SU-DHL-6 (cell line): ENCODE data around the gene PPT2.

Source experiments
- CTCF ChIP-seq: fragments of 200-600 bp; sonication (generic); IDR thresholded peaks from one replicate; pipeline ENCODE4 v1.5.1; 2017; ENCODE audit warnings: antibody characterized with exemption, mild to moderate bottlenecking, low read length, moderate library complexity; ENCODE audit not compliant: insufficient read depth, poor library complexity, severe bottlenecking
- EZH2phosphoT487 ChIP-seq: fragments of 200-600 bp; sonication (generic), shearing (Covaris generic); conservative IDR thresholded peaks from 2 replicates; pipeline ENCODE4 v1.6.1; 2018; ENCODE audit warnings: mild to moderate bottlenecking, antibody characterized with exemption, low read length, moderate library complexity, mixed read lengths

DNA sequence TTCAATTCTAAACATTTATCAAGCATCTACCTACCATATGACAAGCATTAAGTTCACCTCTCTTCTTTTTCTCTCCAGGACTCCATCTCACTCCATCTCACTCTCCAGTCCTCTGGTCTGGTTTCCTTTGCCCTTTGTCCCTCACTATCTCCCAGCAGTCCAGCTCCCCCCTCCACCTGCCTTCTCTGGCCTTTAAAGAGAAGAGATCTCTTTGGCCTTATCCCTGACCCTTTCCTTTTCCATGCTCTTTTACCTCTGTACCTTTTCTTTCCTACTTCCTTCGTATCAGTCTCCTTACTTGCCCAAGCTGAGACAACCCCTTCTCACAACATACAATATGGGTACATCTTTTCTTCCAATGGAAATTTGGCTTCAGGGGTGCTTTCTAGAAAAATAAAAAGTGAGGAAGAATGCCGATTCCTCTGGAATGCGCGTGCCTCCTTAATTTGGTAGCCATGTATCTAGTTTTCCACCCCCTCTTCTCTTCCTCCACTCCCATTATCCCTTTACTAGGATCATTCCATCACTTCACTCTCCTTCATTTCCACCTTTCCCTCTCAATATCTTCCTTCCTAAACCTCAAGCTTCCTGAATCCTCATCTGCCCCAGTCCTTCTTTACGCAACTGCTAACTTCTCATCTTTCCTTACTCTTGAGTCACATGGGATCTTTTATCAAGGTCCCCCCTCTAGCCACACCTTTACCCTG is 22.7 kb downstream of the PPT2 start:
- TF ChIP-seq CTCF (no peak), EZH2phosphoT487 (no peak)
